H1 (cell line): Measurements from ENCODE around the gene TTC22. TPM values are rescaled to one million over a fixed set of nuclear protein-coding genes. Genes with fewer than 3 reads are reported as not detected.

Experiments used
- ATF2 ChIP-seq: IDR thresholded peaks from 2 replicates; pipeline ENCODE4 v1.6.1; 2012; ENCODE audit warnings: low read length, inconsistent platforms
- BRCA1 ChIP-seq: IDR thresholded peaks from 2 replicates; pipeline ENCODE4 v1.6.1; 2012; ENCODE audit warnings: low read depth, low read length, improper control_type of control experiment
- CHD2 ChIP-seq: IDR thresholded peaks from 2 replicates; pipeline ENCODE4 v1.6.1; 2012; ENCODE audit warnings: low read length, improper control_type of control experiment
- KDM1A ChIP-seq: fragments of 200-600, 300-600 bp; sonication (generic); IDR thresholded peaks from 2 replicates; pipeline ENCODE4 v1.7.1; 2016; ENCODE audit warnings: mild to moderate bottlenecking, low read length, borderline replicate concordance
- RFX5 ChIP-seq: IDR thresholded peaks from 2 replicates; pipeline ENCODE4 v1.6.1; 2011; ENCODE audit warnings: low read depth, low read length, improper control_type of control experiment, borderline replicate concordance
- SAP30 ChIP-seq: fragments of 300-600 bp; sonication (generic); IDR thresholded peaks from 2 replicates; pipeline ENCODE4 v1.7.1; 2012; ENCODE audit warnings: low read length, moderate library complexity, mild to moderate bottlenecking, inconsistent platforms; ENCODE audit not compliant: insufficient read depth, insufficient replicate concordance
- SP4 ChIP-seq: IDR thresholded peaks from 2 replicates; pipeline ENCODE4 v1.6.1; 2012; ENCODE audit warnings: low read length, inconsistent platforms
- TAF7 ChIP-seq: optimal IDR thresholded peaks from 2 replicates; pipeline ENCODE3; 2011; ENCODE audit warnings: low read depth, mild to moderate bottlenecking, inconsistent platforms, low read length, moderate library complexity, borderline replicate concordance
- polyA plus RNA-seq, 7 experiments: library from polyadenylated mRNA; depleted of rRNA in 3 of 7; stranded (reverse) in 5 of 7; unstranded in 2 of 7; fragments of >200 nt in 5 of 7; fragments of 200-250 nt in 2 of 7; gene quantifications; 1 replicate in 5 of 7; 2 replicates in 1 of 7; 4 replicates in 1 of 7; pipeline versions ENCODE4 v1.2.1 to v1.2.3, GENCODE V29; 2011 to 2013; ENCODE audit warnings: missing spikeins in 2 of 7, mixed read lengths in 2 of 7
- total RNA-seq: library from RNA; stranded (reverse); fragmentation: NEBNext Ultra II Directional; extraction: Animal tissue kit (Norgen Biotek cat#: 25700); gene quantifications from 2 replicates; pipeline ENCODE4 v1.2.1, GENCODE V29; 2021
- TF ChIP-seq, protein P1 (sequence below), 3 experiments: IDR thresholded peaks; 1 replicate in 2 of 3; 2 replicates in 1 of 3; pipeline versions ENCODE4 v1.5.1 to v1.6.1; 2011; ENCODE audit warnings: low read length in 3 of 3, mild to moderate bottlenecking in 3 of 3, inconsistent platforms in 2 of 3, low read depth in 1 of 3, moderate library complexity in 1 of 3; ENCODE audit not compliant: insufficient read depth in 1 of 3; ENCODE audit errors: control extremely low read depth in 1 of 3

Gene TTC22
- total and polyA plus RNA-seq, 2 of the 8 experiments (the other 6 are each of a cell fraction or from before 2014, with no cell fraction given), result 1.00 to 1.6 TPM

DNA sequence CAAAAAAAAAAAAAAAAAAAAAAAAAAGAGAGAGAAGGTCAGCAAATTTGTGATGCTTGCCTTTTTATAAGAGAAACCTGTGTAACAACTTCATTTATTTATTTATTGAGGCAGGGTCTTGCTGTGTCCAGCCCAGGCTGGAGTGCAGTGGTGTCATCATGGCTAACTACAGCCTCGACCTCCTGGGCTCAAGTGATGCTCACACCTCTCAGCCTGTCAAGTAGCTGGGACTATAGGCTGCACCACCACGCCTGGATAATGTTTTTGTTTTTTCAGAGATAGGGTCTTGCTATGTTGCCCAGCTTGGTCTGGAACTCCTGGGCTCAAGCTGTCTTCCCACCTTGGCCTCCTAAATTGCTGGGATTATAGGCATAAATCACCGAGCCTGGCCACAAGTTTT, 43.4 kb upstream of the TTC22 start (continued):
- TF ChIP-seq, protein P1, sequence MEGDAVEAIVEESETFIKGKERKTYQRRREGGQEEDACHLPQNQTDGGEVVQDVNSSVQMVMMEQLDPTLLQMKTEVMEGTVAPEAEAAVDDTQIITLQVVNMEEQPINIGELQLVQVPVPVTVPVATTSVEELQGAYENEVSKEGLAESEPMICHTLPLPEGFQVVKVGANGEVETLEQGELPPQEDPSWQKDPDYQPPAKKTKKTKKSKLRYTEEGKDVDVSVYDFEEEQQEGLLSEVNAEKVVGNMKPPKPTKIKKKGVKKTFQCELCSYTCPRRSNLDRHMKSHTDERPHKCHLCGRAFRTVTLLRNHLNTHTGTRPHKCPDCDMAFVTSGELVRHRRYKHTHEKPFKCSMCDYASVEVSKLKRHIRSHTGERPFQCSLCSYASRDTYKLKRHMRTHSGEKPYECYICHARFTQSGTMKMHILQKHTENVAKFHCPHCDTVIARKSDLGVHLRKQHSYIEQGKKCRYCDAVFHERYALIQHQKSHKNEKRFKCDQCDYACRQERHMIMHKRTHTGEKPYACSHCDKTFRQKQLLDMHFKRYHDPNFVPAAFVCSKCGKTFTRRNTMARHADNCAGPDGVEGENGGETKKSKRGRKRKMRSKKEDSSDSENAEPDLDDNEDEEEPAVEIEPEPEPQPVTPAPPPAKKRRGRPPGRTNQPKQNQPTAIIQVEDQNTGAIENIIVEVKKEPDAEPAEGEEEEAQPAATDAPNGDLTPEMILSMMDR (IDR thresholded peaks at IDR 0.05; ENCODE audit: control extremely low read depth in 1 of 3, insufficient read depth in 1 of 3, low read depth in 1 of 3, low read length in 3 of 3), result no peak
- TF ChIP-seq ATF2, result no peak
- TF ChIP-seq SAP30, result no peak
- TF ChIP-seq SP4, result no peak
- no peak for TF ChIP-seq BRCA1
- TF ChIP-seq RFX5, result no peak
- TF ChIP-seq CHD2, result no peak
- no peak for TF ChIP-seq KDM1A
- TF ChIP-seq TAF7, result no peak
